Ammon's horn (tissue), 1 donor: ENCODE results near the gene DHX58.

ENCODE experiments used
- DNase-seq: peaks from one replicate; pipeline ENCODE4 v3.0.0-alpha.2; 2016; ENCODE audit warnings: low spot score

DHX58 gene

GRCh38 chr17:42129109-42129837, 16.8 kb upstream of the DHX58 start:
- peak; percentile 53 for DNase-seq

- no peak for DNase-seq
These were observed 14.9 kb upstream of the DHX58 start for GRCh38 chr17:42127414-42127813.

GRCh38 chr17:42126836-42127235, 14.3 kb upstream of the DHX58 start:
- no peak for DNase-seq

- no peak for DNase-seq
These were observed 13.1 kb upstream of the DHX58 start for GRCh38 chr17:42125565-42125964.

GRCh38 chr17:42124256-42124655, 11.7 kb upstream of the DHX58 start:
- no peak for DNase-seq

- no peak for DNase-seq
These were observed 10.1 kb upstream of the DHX58 start, which contains the start of gene HSPB9 for GRCh38 chr17:42122371-42123303. Gene HSPB9, plus strand, starts transcription at chr17:42122804. Its CDS starts 47 bp downstream, at chr17:42122851.

- peak; percentile 92 for DNase-seq
These were observed 8.6 kb upstream of the DHX58 start, which contains the start of gene KAT2A for GRCh38 chr17:42120770-42121769. Gene KAT2A, minus strand, starts transcription at chr17:42121367. Its CDS starts 63 bp downstream, at chr17:42121304.

GRCh38 chr17:42120161-42120769, 7.8 kb upstream of the DHX58 start:
- DNase-seq: no peak

GRCh38 chr17:42119301-42119700, 6.8 kb upstream of the DHX58 start:
- no peak for DNase-seq

- no peak for DNase-seq
These were observed 6.0 kb upstream of the DHX58 start for GRCh38 chr17:42118545-42118944.

GRCh38 chr17:42118126-42118510, 5.6 kb upstream of the DHX58 start:
- DNase-seq: no peak

- DNase-seq: no peak
These were observed 5.0 kb upstream of the DHX58 start for GRCh38 chr17:42117397-42118125.

GRCh38 chr17:42116705-42117396, 4.3 kb upstream of the DHX58 start:
- peak; percentile 89 for DNase-seq

- no peak for DNase-seq
These were observed 1.6 kb upstream of the DHX58 start for GRCh38 chr17:42114118-42114517.

GRCh38 chr17:42113293-42114069, 967 bp upstream of the DHX58 start:
- DNase-seq: no peak

- DNase-seq: peak; percentile 66
These were observed 503 bp downstream of the DHX58 start for GRCh38 chr17:42111871-42112551.

GRCh38 chr17:42111265-42111636, 1.3 kb downstream of the DHX58 start:
- DNase-seq: no peak
